Fibroblast of skin of right quadriceps (primary cell): ENCODE results near the gene COX19.

Experiments
- DNase-seq: peaks from one replicate; pipeline ENCODE4 v3.0.0-alpha.2; 2013

Gene COX19

DNA sequence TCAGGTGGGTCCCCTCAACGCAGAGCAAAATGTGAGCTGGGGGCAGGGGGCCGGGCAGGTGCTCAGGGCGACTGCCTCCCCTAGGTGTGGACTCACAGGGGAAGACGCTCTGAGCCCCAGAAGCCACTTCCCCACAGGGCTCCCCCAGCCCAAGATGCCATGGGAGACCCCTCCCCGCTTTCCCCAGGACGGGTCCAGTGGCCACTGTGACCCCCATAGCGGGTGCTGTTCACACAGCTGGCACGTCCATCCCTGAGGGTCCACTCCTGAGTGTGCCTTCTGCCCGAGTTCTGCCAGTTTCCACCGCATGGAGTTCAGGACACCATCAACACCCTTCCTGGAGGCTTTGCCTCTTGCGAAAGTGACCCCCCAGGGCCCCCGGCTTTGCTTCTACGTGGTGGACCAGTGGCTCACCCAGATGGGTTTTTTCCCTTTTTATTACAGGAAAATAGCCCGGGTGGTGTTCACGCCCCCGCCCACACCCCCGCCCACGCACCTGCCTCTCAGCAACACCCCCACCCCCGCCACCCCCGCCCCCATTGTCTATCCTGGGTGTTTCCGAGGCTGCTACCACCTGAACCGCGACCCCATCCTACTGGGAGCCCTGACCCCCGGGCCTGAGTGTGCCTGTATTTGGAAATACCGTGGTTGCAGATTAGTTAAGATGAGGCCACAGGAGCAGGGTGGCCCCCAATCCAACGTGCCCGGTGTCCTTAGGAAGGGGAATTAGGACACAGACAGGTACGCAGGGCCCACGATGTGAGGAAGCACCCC, 52.8 kb downstream of the COX19 start:
- DNase-seq: no peak

DNA sequence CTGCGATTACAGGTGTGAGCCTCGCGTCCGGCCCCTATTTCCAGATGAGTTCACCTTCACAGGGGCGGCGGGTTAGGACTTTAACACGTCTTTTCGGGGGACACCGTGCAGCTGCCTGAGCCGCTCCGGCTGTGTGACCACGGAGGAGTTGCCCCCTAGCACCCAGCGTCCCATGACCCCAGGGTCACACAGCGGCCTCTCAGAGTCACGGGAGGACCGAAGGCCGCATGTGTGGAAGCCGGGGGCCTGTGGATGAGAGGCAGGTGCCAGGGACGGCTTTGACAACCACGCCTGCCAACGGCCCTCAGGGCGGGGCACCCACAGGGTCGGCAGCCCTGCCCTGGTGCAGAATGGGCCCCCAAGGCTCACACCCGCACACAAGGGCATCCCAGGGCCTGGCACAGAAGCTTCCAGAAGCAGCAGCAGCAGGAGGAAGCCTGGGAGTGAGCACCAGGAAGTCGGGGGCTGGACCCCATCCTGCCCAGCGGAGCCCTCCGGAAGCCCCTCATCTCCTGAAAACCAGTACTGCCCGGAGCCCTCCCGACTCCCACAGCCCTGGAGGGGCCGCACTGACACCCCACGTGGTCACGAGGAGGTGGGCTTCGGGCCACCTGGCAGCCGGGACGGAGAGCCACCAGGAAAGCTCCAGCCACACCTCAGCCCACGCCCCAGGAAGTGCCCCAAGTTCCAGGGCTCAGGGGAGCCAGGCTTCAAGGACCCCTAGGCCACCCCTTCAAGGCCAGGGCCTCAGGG, 53.6 kb downstream of the COX19 start:
- DNase-seq: no peak

DNA sequence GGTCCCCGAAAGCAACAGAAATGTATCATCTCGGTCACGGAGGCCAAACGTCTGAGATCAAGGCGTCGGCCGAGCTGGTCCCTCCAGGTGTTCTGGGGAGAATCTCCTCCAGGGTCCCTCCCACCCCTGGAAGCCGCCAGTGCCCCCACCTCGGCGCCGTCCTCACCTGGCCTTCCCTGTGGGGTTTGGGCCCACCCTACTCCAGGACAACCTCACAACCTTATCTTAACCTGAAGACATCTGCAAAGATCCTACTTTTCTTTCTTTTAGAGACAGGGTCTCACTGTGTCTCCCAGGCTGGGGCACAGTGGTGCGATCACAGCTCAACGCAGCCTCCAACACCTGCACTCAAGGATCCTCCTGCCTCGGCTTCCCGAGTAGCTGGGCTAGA, 54.3 kb downstream of the COX19 start:
- DNase-seq: no peak

DNA sequence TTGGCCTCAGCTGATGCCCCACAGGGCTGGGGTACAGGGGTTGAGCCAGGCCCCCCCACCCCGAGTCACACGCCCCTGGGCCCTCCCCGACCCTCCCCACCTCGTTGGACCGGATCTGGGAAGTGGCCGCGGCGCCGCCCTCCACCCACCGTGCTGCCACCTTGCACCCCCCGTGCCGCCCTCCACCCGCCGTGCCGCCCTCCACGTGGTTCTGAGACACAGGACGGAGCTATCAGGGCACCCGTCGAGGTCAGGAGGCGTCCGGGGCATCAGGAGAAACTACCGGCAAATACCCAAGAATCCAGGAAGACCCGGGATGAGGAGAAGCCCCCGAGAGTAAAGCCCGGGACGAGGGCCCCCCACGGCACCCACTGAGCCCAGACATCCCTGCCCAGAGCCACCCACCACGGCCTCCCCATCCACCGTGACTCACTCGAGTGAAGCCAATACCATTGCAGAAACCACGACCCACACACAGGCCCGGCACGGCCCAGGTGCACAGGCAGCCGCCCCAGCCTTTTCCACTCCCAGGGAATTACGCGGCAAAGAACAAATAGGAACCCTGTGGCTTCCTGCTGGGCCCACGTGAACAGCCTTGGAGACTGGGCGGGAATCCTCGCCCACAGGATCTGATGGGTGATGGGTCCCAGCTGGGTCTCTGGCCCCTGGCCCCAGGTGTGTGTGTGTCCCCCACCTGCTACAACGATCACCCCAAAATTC, 54.8 kb downstream of the COX19 start:
- DNase-seq: no peak

DNA sequence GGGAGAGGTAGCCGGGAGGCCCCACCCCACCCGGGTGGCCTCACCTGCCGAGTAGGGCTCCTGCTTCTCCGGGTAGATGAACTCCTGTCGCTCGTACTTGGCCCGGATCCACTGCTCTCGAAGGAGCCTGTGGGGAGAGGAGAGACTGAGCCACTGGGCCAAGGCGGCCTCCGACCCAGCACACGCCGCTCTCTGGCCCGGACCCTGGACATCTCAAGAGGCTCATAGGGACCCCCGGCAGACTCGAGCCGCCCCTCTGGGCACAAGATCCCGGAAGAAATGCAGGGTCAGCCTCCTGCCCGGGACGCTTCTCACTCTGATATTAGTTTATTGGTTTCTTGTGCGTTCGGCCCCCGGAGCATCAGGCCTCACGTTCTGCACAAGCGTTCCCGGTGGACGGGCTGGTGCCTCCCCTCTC, 55.4 kb downstream of the COX19 start:
- DNase-seq: no peak

DNA sequence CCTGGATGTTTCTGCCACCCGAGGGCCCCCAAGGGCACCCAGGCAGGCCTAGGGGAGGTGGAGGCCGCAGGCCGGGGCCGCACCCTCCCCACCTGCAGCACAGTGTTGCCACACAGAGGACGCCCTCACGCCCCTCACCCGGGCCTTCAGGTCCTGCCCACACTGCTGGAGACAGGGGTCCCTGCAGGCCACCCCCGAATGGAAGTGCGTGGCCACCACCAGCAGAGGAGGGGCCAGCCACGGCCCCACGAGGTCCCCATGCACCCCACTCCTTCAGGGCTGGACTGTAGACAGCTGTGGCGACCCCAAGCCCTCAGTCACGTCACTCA, 56.3 kb downstream of the COX19 start:
- no peak for DNase-seq

DNA sequence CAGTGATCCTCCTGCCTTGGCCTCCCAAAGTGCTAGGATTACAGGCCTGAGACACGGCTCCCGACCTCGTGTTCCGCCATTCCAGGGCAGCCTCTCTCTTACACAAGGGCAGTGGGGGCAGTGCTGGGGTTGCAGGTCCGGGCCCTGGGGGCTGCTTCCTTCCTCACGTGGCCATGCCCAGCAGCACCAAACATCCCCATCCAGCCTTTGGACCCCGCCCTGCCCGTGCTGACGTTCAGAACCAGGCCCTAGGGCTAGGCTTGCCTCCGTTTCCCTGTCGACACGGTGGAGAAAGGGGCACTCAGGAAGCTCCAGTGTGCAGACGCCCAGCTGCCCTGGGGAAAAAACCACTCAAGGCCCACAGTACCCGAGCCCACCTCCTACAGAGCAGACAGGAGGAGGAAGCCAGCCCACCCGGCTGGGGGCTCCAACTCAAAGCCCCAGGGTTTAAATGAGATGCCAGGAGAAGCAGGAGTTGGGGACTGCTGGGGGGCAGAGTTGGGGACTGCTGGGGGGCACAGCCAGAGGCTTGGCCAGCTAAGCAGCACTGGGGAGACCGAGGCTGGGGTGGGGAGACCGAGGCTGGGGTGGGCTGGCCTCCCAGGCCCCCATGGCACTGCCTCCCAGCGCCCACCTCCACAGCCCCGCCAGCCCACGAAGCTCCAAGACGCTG, 56.8 kb downstream of the COX19 start:
- DNase-seq: no peak

- DNase-seq: no peak
Measured at GRCh38 chr7:918118-918425, 57.3 kb downstream of the COX19 start.

GRCh38 chr7:917255-918117, 57.9 kb downstream of the COX19 start:
- DNase-seq: no peak

GRCh38 chr7:916291-916941, 58.9 kb downstream of the COX19 start:
- no peak for DNase-seq
